GM18517 (cell line): ENCODE data around the gene FAM98A.
A peak's percentile ranks its signal among the peaks of the same experiment; 100 is the strongest.

Experiments
- ATAC-seq: cut with Tn5 transposase; IDR thresholded peaks from one replicate; pipeline ENCODE4 v1.9.1; 2021; ENCODE audit warnings: mild to moderate bottlenecking, moderate library complexity; ENCODE audit not compliant: unreplicated experiment

Gene FAM98A

DNA sequence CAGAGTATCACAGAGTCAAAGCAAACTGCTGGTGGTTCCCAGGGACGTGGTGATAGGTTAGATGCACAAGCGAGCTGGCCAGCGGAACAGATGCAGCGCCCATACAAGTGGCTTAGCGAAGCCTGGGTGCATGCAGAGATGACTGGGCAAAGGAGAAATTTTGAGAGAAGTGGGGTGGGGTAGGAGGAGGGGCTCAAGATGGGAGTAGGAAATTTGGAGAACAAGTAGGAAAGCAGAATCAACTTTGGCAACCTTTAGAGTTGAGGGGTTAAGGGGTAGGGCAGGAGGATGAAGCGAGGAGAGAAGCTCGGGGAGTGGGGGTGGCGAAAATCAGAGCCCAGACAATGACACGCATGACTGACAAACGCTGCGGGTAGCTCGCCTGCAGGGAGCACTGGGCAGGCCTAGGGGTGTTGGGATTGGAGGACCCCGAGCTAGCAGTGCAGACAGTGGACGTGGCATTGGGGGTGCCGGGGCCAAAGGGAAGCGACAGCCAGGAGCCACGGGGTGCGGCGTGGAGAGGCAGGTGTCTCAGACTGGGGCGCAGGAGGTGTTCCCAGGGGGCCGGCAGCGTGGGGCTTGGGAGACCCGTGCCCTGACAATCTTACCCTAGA lies 431 bp downstream of the FAM98A start:
- peak; percentile 53 for ATAC-seq

GRCh38 chr2:33597026-33597425 lies 2.1 kb downstream of the FAM98A start:
- no peak for ATAC-seq

DNA sequence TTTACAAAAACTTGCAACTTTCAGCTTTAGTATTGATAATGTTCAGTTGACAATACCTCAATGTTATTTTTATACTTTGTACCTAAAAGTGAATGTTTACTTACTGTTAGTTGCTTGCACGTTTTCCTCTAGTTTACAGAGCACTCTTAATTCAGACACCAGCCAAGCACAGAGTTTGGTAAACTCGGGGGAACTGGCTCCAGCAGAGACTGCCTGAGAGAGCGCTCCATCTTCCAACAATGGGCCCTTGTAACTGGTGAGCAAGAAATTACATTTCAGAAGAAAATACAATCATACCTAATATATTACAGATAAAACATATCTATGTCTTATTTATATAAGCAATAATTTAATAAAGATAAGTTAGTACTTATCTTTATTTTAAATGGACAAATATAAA lies 3.7 kb downstream of the FAM98A start:
- no peak for ATAC-seq

DNA sequence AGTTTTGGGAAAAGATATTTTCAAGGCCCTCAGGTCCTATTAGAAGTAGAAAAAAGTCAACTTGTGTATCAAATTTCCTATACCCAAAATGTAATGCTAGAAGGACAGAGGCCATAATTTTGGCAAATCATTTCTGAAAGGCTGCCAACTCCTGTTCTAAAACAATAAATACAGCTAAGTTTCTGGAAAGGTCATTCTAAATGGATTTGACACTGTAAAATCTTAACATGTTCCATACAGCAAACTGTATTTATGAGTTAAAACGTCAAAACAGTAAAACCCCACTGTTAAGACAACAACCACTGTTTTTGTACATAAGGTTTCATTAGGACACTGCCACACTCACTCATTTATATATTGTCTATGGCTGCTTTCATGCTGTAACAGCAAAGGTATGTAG lies 9.7 kb downstream of the FAM98A start:
- ATAC-seq: no peak

DNA sequence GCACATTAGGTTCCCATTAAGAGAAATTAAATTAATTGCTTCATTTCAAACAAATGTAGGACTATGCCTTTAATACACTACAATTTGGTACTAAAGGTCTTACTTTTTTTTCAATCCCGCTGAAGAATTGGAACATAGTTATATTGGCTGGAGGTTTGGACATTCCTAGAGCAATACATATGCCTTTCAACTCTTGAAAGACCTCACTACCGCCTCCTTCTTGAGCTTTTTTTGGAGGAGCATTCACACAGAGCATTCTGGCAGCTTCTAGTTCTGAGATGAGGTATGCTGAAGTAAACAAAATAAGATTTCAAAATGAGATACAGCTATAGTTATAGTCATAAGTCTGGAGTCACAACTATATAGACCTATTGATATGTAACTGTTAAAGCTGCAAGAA lies 10.9 kb downstream of the FAM98A start:
- ATAC-seq: no peak

DNA sequence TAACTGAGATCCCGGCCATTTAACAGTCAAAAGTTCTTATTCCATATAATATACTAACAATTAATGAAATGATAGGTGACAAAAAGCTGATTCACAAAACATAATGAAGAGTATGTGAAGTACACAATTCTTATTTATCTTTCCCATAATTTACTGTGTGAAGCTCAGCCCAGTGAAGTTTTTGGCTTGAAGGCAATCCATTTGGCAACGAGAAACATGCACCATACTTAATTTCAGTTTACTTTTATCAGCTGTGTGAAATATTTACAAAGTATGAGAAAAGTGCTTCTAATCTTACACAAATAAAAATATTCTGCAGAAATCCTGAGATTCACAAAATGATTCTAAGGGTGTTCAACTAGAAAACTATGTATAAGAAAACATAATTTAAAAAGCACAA lies 12.3 kb downstream of the FAM98A start:
- no peak for ATAC-seq

DNA sequence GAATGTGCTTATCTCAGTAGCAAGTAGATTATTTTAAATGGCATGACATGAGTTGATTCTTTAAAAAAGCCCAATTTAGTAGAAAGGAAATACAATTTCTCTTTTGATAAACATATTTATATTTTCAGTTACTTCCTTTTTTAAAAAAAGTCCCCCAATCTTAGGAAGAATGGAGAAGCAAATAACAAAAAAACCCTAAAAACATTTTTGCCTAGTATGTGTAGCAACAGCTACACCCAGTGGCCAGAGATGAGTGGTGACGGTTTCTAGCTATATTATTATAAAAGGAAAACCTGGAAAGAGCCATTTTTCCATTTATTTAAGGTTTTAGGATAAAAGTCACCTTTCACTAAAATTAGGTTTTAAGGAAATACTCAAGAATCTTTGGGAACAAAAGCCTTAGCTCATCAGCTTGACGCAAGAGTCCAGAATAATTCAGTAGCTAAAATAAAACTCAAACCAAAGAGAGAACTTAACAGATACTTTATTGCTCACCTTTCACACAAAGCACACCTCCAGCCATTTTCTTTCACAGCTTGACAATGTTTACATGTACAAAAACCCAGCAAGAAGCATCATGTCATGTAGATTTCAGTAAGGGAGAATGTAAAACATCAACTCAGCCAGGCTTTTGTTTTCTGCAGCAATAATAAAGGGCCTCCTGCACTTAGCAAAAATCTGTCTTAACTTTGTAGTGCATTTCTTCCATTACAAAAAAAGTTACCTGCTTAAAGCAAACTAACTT lies 15.7 kb downstream of the FAM98A start:
- ATAC-seq: no peak

DNA sequence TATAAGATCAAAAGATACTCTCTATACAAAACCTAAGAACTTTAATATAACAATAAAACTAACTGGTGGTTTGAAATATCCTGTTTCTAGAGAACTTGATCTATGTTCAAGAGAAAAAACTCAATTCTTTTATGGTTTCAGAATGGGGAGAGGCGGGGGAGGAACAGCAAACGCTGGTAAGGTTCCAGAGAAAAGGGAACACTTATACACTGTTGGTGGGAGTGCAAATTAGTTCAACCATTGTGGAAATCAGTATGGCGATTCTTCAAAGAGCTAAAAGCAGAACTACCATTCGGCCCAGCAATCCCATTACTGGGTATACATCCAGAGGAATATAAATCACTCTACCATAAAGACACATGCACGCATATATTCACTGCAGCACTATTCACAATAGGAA lies 17.2 kb downstream of the FAM98A start:
- ATAC-seq: no peak

- no peak for ATAC-seq
These were observed 19.9 kb downstream of the FAM98A start for GRCh38 chr2:33579227-33579626.

DNA sequence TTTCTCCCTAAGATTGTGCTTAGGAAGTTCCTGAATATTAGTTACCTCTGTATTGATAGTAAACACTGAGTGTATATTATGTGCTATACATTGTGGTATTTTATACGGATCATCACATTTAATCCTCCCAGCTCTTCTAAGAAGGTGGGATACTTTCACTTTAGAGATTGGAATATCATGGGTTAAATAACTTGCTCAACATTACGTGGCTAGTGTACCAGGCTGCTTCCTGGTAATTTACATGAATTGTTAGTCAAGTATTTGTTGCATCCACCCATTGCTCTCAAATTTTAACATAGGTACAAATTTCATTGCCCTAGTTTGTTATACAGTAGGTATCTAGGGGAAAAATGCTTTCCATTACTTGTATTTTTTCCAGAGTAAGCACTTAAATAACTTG lies 21.4 kb downstream of the FAM98A start:
- ATAC-seq: no peak

DNA sequence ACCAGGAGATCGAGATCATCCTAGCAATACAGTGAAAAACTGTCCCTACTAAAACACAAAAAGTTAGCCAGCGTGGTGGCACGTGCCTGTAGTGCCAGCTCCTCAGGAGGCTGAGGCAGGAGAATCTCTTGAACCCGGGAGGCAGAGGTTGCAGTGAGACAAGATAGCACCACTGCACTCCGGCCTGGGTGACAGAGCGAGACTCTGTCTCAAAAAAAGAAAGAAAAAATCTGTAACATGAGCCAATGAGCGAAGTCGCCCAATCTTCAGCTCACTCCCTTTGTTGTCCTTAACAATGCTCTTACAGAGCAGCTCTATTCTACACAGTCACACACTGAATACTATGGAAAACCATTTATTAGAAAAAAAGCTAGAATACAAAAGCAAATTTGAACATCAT lies 22.0 kb downstream of the FAM98A start:
- no peak for ATAC-seq

DNA sequence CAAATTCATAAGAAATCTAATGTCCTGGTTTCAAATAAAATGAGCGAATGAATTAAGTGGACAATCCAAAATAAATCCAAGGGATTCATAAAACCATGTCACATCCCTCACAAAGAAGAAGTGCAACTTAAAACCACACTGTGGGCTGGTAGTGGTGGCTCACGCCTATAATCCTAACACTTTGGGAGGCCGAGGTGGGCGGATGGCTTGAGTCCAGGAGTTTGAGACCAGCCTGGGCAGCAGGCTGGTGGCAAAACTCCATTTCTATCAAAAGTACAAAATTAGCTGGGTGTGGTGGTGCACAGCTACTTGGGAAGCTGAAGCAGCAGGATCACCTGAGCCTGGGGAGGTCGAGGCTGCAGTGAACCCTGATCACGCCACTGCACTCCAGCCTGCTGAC lies 25.4 kb downstream of the FAM98A start:
- ATAC-seq: no peak

DNA sequence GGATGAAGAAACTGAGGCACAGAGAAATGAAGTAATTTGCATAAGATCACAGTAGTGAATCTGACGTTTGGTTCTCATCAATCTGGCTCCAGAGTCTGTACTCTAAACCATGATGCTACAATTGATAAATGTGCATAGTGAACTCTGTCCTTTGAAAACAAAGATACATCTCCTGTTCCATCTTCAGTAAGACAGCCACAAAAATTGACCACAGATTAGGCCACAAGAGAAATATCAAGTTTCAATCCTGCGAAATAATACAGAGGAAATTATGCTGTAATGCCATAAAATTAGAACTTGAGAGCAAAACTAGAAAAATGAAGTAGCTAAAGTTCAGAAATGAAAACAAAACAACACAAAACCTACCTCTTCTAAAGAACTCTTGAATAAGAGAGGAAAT lies 28.4 kb downstream of the FAM98A start:
- ATAC-seq: no peak

- ATAC-seq: no peak
These were observed 37.2 kb downstream of the FAM98A start for GRCh38 chr2:33561872-33562271.

- ATAC-seq: no peak
These were observed 39.1 kb downstream of the FAM98A start for GRCh38 chr2:33560017-33560416.

DNA sequence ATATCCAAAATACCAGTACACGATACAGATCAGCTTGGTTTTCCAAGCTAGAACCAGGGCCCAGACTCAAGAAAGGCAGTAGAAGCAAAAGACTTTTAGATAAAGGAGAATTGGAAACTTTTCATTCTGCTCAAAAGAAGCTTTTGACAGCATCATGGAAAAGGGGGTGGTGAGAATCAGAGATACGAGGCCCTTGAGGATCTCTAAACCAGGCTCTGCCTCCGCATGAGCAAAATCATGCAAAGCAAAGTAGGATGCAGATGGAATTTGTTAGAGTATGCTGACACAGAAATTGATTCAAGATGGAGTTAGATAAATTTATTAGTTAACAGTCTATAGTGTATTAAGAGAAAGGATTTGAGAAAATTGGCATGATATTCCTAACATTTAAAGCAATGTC lies 39.8 kb downstream of the FAM98A start:
- no peak for ATAC-seq

DNA sequence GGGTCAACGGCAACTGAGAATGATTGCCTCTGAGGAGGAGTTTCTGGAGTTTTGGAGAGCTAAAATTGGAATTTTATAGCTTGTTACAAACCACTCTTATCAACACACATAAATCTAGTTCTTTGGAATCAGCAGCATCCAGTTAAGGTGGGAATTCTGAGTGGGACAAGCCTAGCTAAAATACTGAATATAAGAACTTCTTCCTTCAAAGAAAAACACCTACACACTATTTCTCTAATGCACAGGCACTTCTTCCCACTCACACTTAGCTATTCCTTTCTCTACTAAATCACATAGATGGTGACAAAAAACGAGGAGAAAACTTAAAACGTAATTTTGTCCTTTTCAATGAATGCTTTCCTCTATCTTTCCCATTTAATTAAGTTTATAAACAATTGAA lies 43.4 kb downstream of the FAM98A start:
- ATAC-seq: no peak

DNA sequence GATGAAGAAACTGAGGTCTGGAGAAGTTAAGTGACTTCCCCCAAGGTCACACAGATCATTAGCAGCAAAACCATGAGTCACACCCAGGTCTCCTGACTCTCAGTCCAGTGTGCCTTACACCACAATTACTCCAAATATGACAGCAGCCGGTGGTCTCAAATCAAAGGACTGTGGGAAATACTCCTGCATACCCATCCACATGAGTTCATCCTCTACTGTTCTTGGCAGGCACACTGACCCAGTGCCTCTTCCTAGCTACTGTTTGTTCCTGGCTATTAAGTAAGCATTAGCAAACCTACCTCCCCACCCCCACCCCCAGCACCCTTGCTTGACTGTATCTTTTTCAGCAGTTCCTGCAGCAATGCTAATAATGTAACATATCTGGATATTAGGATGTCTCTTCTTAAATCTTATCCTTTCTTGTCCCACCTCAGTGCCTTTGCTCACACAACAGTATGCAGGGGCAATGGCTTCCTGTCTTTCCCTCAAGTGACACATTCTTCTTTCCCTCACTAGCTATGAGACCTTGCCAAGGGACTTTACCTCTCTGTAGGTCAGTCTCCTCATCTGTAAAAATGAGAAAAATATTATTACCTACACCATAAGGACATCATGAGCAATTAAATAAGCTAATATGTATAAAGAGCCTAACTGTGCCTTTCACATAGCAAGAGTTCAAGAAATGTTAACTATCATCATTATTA lies 46.2 kb downstream of the FAM98A start:
- ATAC-seq: no peak

GRCh38 chr2:33550206-33550605 lies 48.9 kb downstream of the FAM98A start:
- no peak for ATAC-seq

DNA sequence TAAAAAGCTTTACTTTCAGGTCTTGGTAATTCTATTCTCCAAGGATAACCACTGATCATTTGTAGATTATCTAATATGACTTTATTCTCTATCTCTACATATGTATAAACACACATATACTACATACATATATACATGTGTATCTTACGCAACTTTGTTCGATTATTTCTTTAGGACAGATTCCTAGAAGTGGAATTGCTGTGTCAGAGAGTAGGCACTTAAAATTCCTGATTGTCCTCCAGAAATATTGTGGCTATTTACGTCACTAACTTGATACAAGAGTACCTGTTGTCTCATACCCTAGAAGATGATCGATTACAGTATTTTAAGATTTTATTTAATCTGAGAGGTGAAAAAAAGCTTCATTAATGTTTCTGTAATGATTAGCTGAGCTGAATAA lies 57.9 kb downstream of the FAM98A start:
- no peak for ATAC-seq

GRCh38 chr2:33535421-33535820 lies 63.7 kb downstream of the FAM98A start:
- no peak for ATAC-seq
